Measurements from ENCODE around the gene CEACAM20. TPM values are rescaled to one million over a fixed set of nuclear protein-coding genes. Genes with fewer than 3 reads are reported as not detected.

The CEACAM20 gene
- total RNA-seq, 1 experiment from 2014 or later: not detected

DNA sequence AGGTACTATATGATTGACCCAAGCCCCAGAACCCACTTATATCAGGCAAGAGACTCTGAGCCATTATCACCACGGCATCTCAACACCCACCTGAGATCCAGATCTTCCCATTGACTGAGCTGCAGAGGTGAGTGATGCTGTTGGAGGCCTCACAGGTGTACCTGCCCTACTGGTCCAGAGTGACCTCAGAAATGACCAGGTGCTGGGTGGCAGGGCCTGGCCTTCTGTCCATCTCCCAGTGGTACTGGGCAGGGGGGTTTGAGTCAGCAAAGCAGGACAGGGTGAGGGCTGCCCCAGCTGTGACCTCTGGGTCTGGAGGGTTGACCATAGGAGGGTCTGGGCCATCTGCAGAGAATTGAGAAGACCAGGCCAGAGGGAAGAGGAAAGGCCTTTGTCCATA lies 13.2 kb upstream of the CEACAM20 start:
- ChIA-PET POLR2A (ENCODE audit: low non-redundant PET) (no interaction called here), CTCF (no interaction called here)
- no peaks in the 10 kb centered on the region for H3K27me3 ChIP-seq (replicated peaks; ENCODE audit: insufficient read depth, low read depth, low read length, poor library complexity)
- no peak overlapping the region for H3K27ac ChIP-seq (ENCODE audit: low read depth, low read length, poor library complexity, severe bottlenecking)
- H3K36me3 ChIP-seq (ENCODE audit: insufficient read depth, low read length, poor library complexity, severe bottlenecking): no peaks in the 10 kb centered on the region
- DNase-seq (ENCODE audit: low spot score): no peak
- H3K4me1 ChIP-seq (ENCODE audit: insufficient read depth, low read length, poor library complexity, severe bottlenecking): no peaks in the 10 kb centered on the region
- no peak overlapping the region for H3K4me3 ChIP-seq (ENCODE audit: low read depth, low read length, poor library complexity, severe bottlenecking)
- intact Hi-C loops (cut with micrococcal nuclease; ENCODE audit: unreplicated experiment): no loop called here
- TF ChIP-seq EZH2 (IDR thresholded peaks at IDR 0.05; ENCODE audit: borderline replicate concordance, low read depth, low read length, poor library complexity, severe bottlenecking): no peak
- TF ChIP-seq CTCF (conservative IDR thresholded peaks at IDR 0.05; ENCODE audit: low read depth, low read length): no peak
- no peaks in the 10 kb centered on the region for H3K9me3 ChIP-seq (ENCODE audit: low read depth, low read length, poor library complexity, severe bottlenecking)
- no TSS peak for BruUV-seq (replicated peaks)

- ChIA-PET CTCF (no interaction called here), POLR2A (ENCODE audit: low non-redundant PET) (no interaction called here)
- Histone ChIP-seq H3K27me3 (replicated peaks; ENCODE audit: insufficient read depth, low read depth, low read length, poor library complexity) (no peaks in the 10 kb centered on the region), H3K4me1 (ENCODE audit: insufficient read depth, low read length, poor library complexity, severe bottlenecking) (no peaks in the 10 kb centered on the region), H3K27ac (ENCODE audit: low read depth, low read length, poor library complexity, severe bottlenecking) (no peak overlapping the region), H3K4me3 (ENCODE audit: low read depth, low read length, poor library complexity, severe bottlenecking) (no peak overlapping the region), H3K9me3 (ENCODE audit: low read depth, low read length, poor library complexity, severe bottlenecking) (no peaks in the 10 kb centered on the region), H3K36me3 (ENCODE audit: insufficient read depth, low read length, poor library complexity, severe bottlenecking) (no peaks in the 10 kb centered on the region)
- TF ChIP-seq CTCF (conservative IDR thresholded peaks at IDR 0.05; ENCODE audit: low read depth, low read length) (no peak), EZH2 (IDR thresholded peaks at IDR 0.05; ENCODE audit: borderline replicate concordance, low read depth, low read length, poor library complexity, severe bottlenecking) (no peak)
- BruUV-seq (replicated peaks): no TSS peak
- DNase-seq (ENCODE audit: low spot score): no peak
- intact Hi-C loops (cut with micrococcal nuclease; ENCODE audit: unreplicated experiment): no loop called here
These were observed 11.3 kb upstream of the CEACAM20 start for GRCh38 chr19:44540736-44541135.

DNA sequence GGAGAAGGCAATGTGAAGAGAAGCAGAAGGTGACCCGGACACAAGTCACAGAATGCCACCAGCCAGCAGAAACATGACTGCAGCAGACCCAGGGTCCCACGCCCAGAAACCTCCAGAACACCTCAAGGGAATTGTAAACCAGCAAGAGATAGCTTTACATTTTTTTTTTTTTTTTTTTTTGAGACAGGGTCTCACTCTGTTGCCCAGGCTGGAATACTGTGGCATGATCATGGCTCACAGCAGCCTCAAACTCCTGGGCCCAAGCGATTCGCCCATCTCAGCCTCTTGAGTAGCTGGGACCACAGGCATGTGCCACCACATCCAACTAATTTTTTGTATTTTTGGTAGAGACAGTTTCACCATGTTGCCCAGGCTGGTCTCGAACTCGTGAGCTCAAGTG lies 10.5 kb upstream of the CEACAM20 start:
- no peaks in the 10 kb centered on the region for H3K9me3 ChIP-seq (ENCODE audit: low read depth, low read length, poor library complexity, severe bottlenecking)
- no peak for DNase-seq (ENCODE audit: low spot score)
- intact Hi-C loops (cut with micrococcal nuclease; ENCODE audit: unreplicated experiment): no loop called here
- no peaks in the 10 kb centered on the region for H3K4me1 ChIP-seq (ENCODE audit: insufficient read depth, low read length, poor library complexity, severe bottlenecking)
- no peak overlapping the region for H3K4me3 ChIP-seq (ENCODE audit: low read depth, low read length, poor library complexity, severe bottlenecking)
- ChIA-PET POLR2A (ENCODE audit: low non-redundant PET) (no interaction called here), CTCF (no interaction called here)
- H3K27ac ChIP-seq (ENCODE audit: low read depth, low read length, poor library complexity, severe bottlenecking): no peak overlapping the region
- no TSS peak for BruUV-seq (replicated peaks)
- TF ChIP-seq EZH2 (IDR thresholded peaks at IDR 0.05; ENCODE audit: borderline replicate concordance, low read depth, low read length, poor library complexity, severe bottlenecking): no peak
- TF ChIP-seq CTCF (conservative IDR thresholded peaks at IDR 0.05; ENCODE audit: low read depth, low read length): no peak
- no peaks in the 10 kb centered on the region for H3K27me3 ChIP-seq (replicated peaks; ENCODE audit: insufficient read depth, low read depth, low read length, poor library complexity)
- H3K36me3 ChIP-seq (ENCODE audit: insufficient read depth, low read length, poor library complexity, severe bottlenecking): no peaks in the 10 kb centered on the region

Data from A673 (cell line).